GM18499 (cell line): ENCODE data around the gene PARG.
A peak's percentile ranks its signal among the peaks of the same experiment; 100 is the strongest.
"Not testable (repeated sequence)": the region's sequence is repeated elsewhere in the genome, so short reads cannot be mapped to it uniquely, and the experiment has no call there.

Source experiments
- ATAC-seq: cut with Tn5 transposase; IDR thresholded peaks from one replicate; pipeline ENCODE4 v1.9.1; 2021; ENCODE audit warnings: moderate number of reproducible peaks; ENCODE audit not compliant: insufficient read depth, unreplicated experiment

The PARG gene

DNA sequence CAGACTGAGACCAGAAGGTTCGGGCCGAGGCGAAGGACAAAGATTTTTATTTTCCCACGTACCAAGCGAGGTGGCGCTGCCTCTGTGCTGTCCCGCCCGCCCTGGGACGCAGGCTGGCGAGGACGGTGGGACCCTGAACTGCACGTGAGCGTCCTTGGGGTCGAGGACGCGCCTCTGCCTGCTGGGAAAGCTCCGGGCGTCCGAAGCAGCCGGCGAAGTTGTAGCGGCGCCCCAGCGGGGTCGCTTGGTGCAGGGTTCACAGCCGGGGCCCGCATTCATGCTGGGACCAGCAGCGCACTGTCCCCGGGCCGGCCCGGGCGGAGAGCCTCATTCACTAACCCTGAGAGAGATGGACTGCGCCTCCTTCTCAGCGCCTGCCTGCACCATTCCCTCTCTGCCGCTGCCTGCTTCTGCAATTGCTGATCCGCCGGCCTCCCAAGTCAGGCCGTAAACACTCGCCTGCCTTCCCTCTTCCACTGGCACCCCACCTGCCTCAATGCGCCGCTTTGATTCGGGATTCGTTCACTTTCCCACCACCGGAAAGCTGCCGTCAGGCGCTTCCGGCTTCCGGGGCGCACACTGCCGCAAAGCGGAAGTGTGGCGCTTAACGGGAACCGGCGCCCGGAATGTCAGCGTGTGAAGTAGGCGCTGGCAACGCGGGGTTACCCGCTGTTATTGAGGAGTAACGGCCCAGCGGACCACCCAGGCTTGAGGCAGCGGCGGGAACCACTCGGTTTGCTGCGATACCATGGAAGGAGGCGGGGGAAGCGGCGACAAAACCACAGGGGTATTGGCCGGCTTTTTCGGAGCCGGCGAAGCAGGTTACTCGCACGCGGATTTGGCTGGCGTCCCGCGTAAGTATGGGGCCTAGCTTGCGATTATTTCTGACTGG, at the start of gene PARG, which contains the start of gene TIMM23B:
Gene PARG, minus strand, starts transcription at position 581 of the 892 bp plus-strand sequence. Its CDS starts 302 bp downstream, at position 279.
Gene TIMM23B, plus strand, starts transcription at position 607 of the 892 bp plus-strand sequence. Its CDS starts 142 bp downstream, at position 749.
- ATAC-seq = peak; percentile 38

DNA sequence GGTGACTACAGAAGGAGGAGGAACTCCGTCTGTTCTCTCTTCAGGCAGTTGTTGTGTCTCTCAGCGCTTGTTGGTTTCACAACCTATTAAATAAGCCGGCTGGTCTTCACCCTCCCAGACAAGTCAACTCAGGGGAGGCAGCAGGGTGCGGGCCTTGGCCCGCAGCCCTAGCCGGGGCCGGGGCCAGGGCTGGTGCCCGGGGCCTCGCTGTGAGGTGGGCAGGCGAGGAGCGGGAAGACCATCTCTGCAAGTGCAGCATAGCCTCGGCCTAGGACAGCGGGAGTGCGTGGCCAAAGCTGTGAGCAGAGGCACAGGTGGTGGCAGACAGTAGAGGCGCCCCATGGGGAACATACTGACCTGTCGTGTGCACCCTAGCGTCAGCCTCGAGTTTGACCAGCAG, 46.5 kb upstream of the PARG start, which contains the start of gene AGAP6:
Gene AGAP6, plus strand, starts transcription at position 31 of the 400 bp plus-strand sequence. Its CDS starts 310 bp downstream, at position 341.
- not testable (repeated sequence) for ATAC-seq

DNA sequence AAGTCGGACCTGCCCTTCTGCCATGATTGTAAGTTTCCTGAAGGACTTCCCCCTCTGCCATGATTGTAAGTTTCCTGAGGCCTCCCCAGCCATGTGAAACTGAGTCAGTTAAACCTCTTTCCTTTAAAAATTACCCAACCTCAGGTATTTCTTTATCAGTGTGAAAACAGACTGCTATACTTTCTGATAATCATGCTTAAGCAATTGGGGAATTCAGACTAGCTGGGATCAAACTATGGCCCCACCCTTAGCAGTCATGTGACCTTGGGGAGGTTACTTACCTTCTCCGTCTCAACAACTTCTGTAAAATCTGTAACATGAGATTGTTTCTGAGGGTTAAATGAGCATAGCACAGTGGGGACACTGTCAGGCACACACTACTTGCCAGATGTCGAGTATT, 45.4 kb upstream of the PARG start:
- ATAC-seq = not testable (repeated sequence)

DNA sequence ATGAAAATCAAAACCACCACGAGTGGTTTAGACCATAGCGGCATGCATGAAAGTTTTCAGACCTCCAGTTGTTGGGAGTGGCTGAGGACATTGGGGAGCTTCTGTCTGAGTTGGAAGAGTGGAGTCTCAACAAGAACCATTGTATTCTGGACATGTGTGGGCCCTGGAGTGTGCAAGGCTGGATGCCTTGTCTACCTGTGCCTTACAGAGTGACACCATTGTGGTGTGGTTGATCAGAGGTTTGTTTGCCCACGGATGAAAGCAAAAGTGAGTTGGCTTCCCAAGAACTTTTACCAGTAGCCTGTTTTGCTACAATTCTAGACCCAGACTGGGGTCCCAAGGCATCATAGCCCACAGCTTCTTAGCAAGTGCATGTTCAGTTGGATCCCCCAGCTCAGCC, 35.9 kb upstream of the PARG start:
- ATAC-seq = not testable (repeated sequence)

DNA sequence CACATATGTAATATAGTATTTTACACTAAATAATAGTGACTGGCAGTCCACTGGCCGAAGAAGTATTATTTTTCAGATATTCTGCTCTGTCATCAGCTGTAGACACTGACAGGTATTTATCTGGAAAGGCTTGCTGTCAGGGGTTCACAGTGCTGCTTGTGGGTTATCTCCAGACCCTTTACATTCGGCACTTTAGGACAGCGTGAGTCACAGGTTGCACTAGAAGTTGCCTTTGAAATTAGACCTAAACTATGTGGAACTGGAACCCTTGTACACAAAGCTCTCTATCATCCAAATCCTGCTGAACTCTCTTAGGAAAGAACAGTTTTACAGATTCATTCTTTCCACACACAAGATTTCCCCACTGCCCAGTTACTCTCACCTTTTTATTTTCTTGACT, 30.3 kb upstream of the PARG start:
- not testable (repeated sequence) for ATAC-seq

DNA sequence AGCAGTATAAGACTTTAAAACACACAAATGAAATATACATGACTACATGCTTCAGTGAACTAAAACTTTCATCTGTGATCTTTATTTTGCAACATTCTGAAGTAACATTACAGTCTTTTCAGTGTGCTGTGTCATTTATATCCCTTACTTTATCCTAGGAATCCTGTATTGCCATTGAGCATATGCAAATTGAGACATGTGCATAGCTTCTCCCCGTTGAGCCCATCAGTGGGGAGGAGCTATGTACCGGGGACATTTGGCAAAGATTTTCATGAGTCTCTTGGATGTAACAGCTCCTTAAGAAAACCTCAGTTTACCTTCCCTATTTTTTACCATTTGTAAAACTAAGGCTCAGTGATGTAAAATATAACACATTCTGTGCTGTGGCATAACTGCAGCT, 29.6 kb upstream of the PARG start:
- ATAC-seq = not testable (repeated sequence)

DNA sequence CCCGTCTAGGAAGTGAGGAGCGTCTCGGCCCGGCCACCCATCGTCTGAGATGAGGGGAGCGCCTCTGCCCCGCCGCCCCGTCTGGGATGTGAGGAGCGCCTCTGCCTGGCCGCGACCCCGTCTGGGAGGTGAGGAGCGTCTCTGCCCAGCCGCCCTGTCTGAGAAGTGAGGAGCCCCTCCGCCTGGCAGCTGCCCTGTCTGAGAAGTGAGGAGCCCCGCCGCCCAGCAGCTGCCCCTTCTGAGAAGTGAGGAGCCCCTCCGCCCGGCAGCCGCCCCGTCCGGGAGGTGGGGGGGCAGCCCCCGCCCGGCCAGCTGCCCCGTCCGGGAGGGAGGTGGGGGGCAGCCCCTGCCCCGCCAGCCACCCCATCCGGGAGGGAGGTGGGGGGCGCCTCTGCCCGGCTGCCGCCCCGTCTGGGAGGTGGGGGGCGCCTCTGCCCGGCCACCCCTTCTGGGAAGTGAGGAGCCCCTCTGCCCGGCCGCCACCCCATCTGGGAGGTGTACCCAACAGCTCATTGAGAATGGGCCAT, 28.6 kb upstream of the PARG start:
- not testable (repeated sequence) for ATAC-seq

DNA sequence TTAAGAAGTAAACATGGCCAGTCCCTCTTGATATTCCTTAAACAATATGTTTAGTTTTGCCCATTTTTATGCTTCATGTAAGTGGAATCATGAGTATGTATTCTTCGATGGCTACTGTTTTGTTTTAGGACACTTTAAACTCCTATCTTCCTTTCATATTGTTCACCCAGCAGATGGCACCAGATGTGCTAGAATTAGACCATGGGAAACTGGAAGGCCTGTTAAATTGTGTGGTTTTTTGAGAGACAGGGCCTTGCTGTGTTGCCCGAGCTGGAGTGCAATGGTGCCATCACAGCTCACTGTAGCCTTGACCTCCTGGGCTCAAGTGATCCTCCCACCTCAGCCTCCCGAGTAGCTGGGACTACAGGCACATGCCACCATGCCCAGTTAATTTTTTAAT, 11.3 kb upstream of the PARG start:
- ATAC-seq = not testable (repeated sequence)

DNA sequence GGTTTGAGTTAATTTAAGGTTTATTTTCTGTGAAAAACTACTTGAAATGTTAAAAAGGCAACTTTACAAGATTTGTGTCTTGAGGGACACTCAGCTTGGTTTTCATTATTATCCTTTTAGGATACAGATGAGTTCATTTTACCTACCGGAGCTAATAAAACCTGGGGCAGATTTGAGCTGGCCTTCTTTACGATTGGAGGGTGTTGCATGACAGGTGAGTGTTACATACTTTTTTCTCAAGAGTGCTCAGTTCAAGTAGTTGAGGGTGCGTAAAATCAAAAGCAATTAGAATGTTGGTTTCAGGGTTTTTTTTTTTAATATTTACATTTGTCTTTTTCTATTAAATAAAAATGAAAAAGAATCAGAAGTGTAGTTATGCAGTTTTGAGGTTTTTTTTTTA, 10.2 kb upstream of the PARG start:
- ATAC-seq = not testable (repeated sequence)

DNA sequence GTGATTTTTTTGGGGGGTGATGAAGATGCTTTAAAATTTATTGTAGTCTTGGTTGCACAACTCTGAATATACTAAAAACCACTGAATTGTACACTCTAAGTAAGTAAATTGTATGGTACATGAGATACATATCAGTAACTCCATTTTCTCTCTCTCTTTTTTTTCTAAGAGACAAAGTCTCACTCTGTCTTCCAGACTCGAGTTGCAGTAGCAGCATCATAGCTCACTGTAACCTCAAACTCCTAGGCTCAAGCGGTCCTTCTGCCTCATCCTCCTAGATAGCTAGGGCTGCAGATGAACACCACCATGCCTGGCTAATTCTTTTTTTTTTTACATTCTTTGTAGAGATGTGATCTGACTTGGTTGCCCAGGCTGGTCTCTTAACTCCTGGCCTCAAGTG, 6.9 kb upstream of the PARG start:
- ATAC-seq = not testable (repeated sequence)

DNA sequence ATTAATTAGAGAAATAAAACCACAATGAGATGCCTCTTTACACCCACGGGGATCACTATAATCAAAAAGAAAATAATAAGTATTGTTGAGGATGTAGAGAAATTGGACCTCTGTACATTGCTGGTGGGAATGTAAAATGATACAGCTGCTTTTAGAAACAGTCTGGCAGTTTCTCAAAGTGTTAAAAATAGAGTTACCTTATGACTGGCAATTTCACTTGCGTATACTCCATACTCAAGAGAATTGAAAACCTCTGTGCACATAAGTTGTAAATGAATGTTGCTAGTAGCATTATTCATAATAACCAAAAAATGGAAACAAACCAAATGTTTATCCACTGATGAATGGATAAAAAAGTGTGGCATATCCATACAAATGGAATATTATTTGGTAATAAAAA, 6.3 kb upstream of the PARG start:
- peak; percentile 82 for ATAC-seq

DNA sequence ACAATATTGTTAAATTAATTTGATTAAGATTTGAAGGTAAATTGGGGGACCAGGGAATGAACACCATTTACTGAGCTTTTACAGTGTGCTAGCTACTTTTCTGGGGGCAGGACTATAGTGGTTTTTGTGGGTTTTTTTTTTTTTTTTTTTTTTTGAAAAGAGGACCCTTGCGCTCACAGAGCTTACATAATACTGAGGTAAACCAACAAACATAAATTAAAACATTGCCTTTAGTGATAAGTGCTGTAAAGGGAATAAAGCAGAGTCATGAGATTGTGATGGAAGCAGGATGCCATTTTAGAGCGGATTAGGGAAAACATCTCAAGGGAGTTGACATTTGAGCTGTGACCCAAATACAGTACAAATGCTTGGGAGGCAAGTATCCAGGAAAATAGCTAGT, 1.8 kb upstream of the PARG start:
- not testable (repeated sequence) for ATAC-seq

DNA sequence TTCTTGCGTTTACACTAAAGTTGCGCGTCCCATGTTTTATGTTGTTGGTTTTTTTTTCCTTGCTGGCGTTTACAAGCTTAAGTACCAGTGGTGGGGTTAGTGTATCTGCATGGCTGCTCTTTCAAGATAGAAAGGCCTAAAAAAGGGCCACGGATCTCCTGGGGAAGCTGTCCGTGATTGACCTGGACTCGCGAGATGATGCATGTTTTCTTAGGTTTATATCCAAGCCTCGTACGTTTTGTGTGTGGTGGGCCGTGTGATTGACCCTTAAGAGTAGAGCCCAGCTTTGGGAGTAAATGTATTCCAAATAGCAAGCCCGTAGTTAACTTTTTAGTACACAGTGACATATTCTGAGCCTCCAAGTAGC, 495 bp upstream of the PARG start:
- ATAC-seq = peak; percentile 17

DNA sequence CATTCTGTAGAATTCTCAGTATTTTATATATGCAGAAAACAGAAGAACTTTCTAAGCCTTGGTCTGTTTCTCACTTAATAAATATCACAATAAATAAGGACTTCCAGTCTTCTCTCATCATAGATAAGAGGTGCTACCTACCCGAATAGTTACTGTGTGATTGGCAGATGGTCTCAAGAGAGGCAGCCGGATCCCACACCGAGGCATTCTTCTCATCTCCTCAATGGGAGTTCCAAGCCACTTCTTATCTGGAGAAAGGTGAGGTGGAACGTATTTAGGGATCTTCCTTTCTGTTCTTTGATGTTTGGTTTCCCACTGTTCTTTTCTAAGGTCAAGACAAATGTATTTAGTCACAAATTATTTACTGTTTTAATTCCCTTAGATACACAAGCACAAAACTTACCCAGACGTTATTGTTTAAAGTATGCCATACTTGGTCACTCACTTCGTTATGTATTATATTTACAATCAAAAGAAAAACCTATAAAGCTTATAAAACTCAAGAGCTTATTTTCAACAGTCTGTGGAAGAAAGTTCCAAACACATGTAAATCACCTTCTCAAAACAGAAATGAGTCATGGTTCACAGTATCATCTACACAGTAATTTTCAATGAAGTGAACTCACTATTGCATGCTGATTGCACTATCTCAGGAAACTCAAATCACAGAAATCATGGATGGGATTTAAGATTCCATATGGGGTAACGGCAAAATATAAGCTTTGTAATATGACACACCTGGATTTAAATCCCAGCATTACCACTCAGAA, 9.7 kb downstream of the PARG start:
- ATAC-seq = not testable (repeated sequence)

DNA sequence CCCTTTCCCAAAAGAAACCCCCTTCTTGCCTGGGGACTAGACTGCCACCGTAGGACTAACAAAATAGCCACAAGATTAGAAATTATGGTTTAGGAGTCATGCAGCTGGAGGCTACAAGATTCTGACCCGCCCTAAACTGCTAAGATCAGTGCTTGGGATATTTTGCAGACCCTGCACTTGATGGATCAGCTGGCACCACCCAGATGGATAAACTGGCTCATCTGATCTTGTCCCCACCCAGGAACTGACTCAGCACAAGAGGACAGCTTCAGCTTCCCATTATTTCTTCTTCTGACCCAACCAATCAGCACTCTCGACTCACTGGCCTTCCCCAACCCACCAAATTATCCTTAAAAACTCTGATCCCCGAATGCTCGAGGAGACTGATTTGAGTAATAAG, 10.6 kb downstream of the PARG start:
- ATAC-seq = not testable (repeated sequence)

DNA sequence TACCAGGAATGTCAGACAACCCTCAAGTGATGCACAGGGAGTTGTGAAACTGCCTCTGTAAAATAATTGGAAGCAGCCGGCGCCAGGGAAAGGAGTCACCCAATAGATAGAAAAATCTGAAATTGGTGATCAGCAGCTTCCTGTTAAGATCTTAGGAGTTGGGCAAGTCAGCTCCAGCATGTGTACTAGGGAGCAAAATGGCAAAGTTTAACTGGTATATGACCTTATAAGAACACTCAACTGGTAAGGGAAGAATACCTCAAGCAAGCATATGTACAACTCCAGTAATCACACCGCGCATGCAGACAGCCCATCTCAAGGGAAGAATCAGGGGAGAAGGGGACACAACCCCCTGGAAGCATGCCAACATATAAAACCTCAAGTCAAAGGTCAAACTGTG, 18.3 kb downstream of the PARG start:
- not testable (repeated sequence) for ATAC-seq

DNA sequence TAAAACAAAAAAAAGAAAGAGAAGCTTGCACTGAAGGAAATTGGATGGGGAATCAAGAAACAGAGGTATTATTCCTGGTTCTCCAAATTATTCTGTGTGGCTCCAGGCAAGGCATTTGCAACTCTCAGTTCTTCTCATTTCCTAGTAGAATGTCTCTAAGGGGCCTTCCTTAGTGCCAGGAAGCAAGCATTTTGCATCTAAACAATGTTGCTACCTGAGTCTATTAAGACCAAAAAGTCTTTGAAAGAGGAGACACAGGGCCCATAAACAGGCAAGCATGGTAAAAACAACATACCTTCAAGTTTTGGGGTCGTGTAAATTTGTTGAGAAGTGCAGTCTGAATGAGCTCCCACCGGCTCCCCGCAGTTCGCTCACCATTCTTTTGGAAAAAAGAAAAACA, 19.8 kb downstream of the PARG start:
- not testable (repeated sequence) for ATAC-seq

DNA sequence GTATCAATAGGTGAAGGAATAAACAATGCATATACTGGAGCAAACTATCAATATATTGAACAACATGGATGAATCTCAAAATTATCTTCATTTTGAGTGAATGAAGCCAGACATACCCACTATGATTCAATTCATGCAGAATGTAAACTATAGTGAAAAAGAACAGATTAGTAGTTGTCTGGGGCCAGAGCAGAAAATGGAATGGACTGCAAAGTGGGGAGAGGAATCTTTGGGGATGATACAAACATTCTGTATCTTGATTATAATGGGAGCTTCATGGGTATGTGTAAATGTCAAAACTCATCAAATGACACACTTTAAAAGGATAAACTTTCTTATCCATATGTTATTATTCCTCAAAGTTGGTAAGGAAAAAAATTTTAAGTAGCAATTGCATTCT, 23.9 kb downstream of the PARG start:
- not testable (repeated sequence) for ATAC-seq

DNA sequence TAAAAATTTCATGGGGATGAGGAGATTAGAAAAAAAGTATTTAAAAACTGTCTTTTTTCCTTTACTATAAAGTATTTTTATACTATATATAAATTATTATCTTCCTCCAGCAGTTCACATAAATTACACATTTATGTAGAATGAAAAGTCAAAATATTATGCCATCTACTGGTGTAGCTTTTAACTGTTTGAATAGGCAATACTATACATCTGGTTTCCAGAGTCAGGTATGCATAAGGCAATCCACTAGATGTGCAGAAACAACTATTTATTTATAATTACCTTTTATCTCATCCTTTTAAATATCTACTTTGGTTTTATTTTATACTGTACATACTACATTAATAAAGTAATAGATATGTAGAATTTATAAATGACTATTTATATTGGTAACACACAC, 25.4 kb downstream of the PARG start:
- ATAC-seq = not testable (repeated sequence)

DNA sequence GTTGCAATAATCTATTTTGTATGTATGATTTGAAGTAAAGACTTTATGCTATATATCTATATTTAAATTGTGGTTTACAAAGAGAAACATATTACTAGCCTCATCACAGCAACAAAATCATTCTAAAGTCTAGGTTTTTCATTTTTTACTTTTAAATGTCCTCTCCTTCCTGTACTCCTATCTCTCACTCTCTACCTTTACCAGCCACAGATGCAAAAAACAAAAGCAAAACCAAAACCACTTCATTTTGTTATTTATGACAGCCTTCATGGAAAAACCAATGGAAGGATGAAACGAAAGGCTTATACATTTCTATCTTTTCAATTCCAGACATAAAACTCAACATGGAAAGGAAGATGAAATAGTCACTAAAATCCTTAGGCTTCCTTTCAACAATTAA, 31.5 kb downstream of the PARG start:
- not testable (repeated sequence) for ATAC-seq
